GM23248 (cell line): ENCODE measurements around the gene ERGIC1. TPM values are rescaled to one million over a fixed set of nuclear protein-coding genes. Genes with fewer than 3 reads are reported as not detected.

ENCODE experiments used
- DNase-seq: peaks from one replicate; pipeline ENCODE4 v3.0.0-alpha.2; 2015
- H2AFZ ChIP-seq: fragments of 200-600 bp; sonication (generic); 2 replicates; pipeline ENCODE4 v1.6.1; 2016; ENCODE audit warnings: antibody characterized with exemption
- H3F3A ChIP-seq: fragments of 200-600 bp; sonication (generic); 2 replicates; pipeline ENCODE4 v1.6.1; 2016; ENCODE audit warnings: mild to moderate bottlenecking, antibody characterized with exemption, mixed run types; ENCODE audit not compliant: insufficient read depth
- H3K27ac ChIP-seq: fragments of 200-600 bp; sonication (generic); 2 replicates; pipeline ENCODE4 v1.5.1; 2016; ENCODE audit warnings: mild to moderate bottlenecking
- H3K27me3 ChIP-seq: fragments of 200-600 bp; sonication (generic); replicated peaks from 2 replicates; pipeline ENCODE4 v1.6.1; 2016; ENCODE audit warnings: mild to moderate bottlenecking; ENCODE audit not compliant: insufficient read depth
- H3K36me3 ChIP-seq: fragments of 200-600 bp; sonication (generic); 2 replicates; pipeline ENCODE4 v1.6.1; 2016; ENCODE audit warnings: low read depth, mild to moderate bottlenecking
- H3K4me1 ChIP-seq: fragments of 200-600 bp; sonication (generic); 2 replicates; pipeline ENCODE4 v1.6.1; 2016; ENCODE audit warnings: mild to moderate bottlenecking; ENCODE audit not compliant: insufficient read depth
- H3K4me2 ChIP-seq: fragments of 200-600 bp; sonication (generic); one replicate; pipeline ENCODE4 v1.6.1; 2016; ENCODE audit warnings: mild to moderate bottlenecking; ENCODE audit not compliant: unreplicated experiment
- H3K4me3 ChIP-seq: fragments of 200-600 bp; sonication (generic); 2 replicates; pipeline ENCODE4 v1.5.1; 2016; ENCODE audit warnings: mild to moderate bottlenecking
- H3K79me2 ChIP-seq: fragments of 200-600 bp; sonication (generic); 2 replicates; pipeline ENCODE4 v1.6.1; 2016; ENCODE audit warnings: mild to moderate bottlenecking; ENCODE audit not compliant: insufficient read depth
- H3K9ac ChIP-seq: fragments of 200-600 bp; sonication (generic); 2 replicates; pipeline ENCODE4 v1.6.1; 2016; ENCODE audit warnings: mild to moderate bottlenecking
- H3K9me2 ChIP-seq: fragments of 200-600 bp; sonication (generic); 2 replicates; pipeline ENCODE4 v1.6.1; 2016; ENCODE audit warnings: mixed run types, mild to moderate bottlenecking, moderate library complexity; ENCODE audit not compliant: insufficient read depth
- H3K9me3 ChIP-seq: fragments of 200-600 bp; sonication (generic); one replicate; pipeline ENCODE4 v1.6.1; 2017; ENCODE audit warnings: low read depth
- H4K20me1 ChIP-seq: fragments of 200-600 bp; sonication (generic); 2 replicates; pipeline ENCODE4 v1.6.0; 2016; ENCODE audit not compliant: insufficient read depth
- EZH2 ChIP-seq: fragments of 200-600 bp; sonication (generic); IDR thresholded peaks from 2 replicates; pipeline ENCODE4 v1.6.1; 2018; ENCODE audit warnings: antibody characterized with exemption, mild to moderate bottlenecking; ENCODE audit not compliant: insufficient read depth, poor library complexity, severe bottlenecking
- EZH2phosphoT487 ChIP-seq: fragments of 200-600 bp; sonication (generic); IDR thresholded peaks from 2 replicates; pipeline ENCODE4 v1.6.1; 2018; ENCODE audit warnings: antibody characterized with exemption, moderate library complexity, mild to moderate bottlenecking, low read depth; ENCODE audit not compliant: insufficient read depth
- WGBS, 2 experiments: methylation state at CpG; one replicate each; pipeline ENCODE4 v1.1.6; 2015 to 2017; ENCODE audit warnings: low lambda C conversion rate in 2 of 2, low coverage in 1 of 2; ENCODE audit errors: missing lambda C conversion rate in 2 of 2; 5-methylcytosine and 5-hydroxymethylcytosine counted together
- in situ Hi-C: fragments of 300-500 bp; cut with MboI; formaldehyde crosslinking; loops from 2 replicates; pipeline ENCODE4 v1.15.0; 2020
- polyA plus RNA-seq: library from polyadenylated mRNA; unstranded; fragments of >200 nt; fragmentation: Nextera tagmentation; extraction: Ambion mirVana; gene quantifications from 2 replicates; pipeline ENCODE4 v1.2.1, GENCODE V29; 2016
- total RNA-seq: library from RNA; depleted of rRNA; stranded (reverse); fragments of >200 nt; shearing (Covaris generic); gene quantifications from 2 replicates; pipeline ENCODE4 v1.2.3, GENCODE V29; 2014

The ERGIC1 gene
- total and polyA plus RNA-seq, 2 experiments from 2014 or later: 66.4 to 235 TPM

- DNase-seq: no peak
- Histone ChIP-seq H3K27me3 (no peaks in the 10 kb centered on the region), H3K4me3 (no peak overlapping the region), H3K4me1 (peaks cover 41% of the 10 kb centered on the region), H3K9me2 (no peaks in the 10 kb centered on the region), H3K27ac (no peak overlapping the region), H2AFZ (no peak overlapping the region), H3K36me3 (no peaks in the 10 kb centered on the region), H3K9me3 (no peaks in the 10 kb centered on the region), H3K4me2 (no peak overlapping the region), H4K20me1 (no peaks in the 10 kb centered on the region), H3K9ac (no peak overlapping the region), H3K79me2 (0 out of 2 replicates have a peak, but pooled peaks cover 7% of the 10 kb centered on the region), H3F3A (peaks cover 45% of the 10 kb centered on the region)
- TF ChIP-seq EZH2: no peak
- TF ChIP-seq EZH2phosphoT487: no peak
- WGBS, 2 experiments: 87% methylated on average over 3 of the region's 3 CpGs
- in situ Hi-C loops: loop anchor here (25.0 kb wide), 1 partner anchor 487 kb away; the partner anchor contains the start of gene SH3PXD2B
Observed at GRCh38 chr5:172949426-172949825, 115.4 kb downstream of the ERGIC1 start.

- no peaks in the 10 kb centered on the region for H3K9me2 ChIP-seq
- peak overlapping the region; percentile 99; the same call in 1 of the 2 replicates for H3K27ac ChIP-seq
- H2AFZ ChIP-seq: no peak overlapping the region
- H3K4me2 ChIP-seq: no peak overlapping the region
- no peaks in the 10 kb centered on the region for H4K20me1 ChIP-seq
- no peaks in the 10 kb centered on the region for H3K27me3 ChIP-seq
- 0 out of 2 replicates have a peak, but pooled peaks cover 7% of the 10 kb centered on the region for H3K79me2 ChIP-seq
- in situ Hi-C loops: no loop called here
- no peak overlapping the region for H3K9ac ChIP-seq
- peaks cover 41% of the 10 kb centered on the region for H3K4me1 ChIP-seq
- H3K4me3 ChIP-seq: no peak overlapping the region
- no peaks in the 10 kb centered on the region for H3K9me3 ChIP-seq
- WGBS, 2 experiments: 91 to 93% methylated on average over 11 to 12 of the region's 12 CpGs
- peaks cover 46% of the 10 kb centered on the region for H3F3A ChIP-seq
- no peak for DNase-seq
- no peak for TF ChIP-seq EZH2
- no peak for TF ChIP-seq EZH2phosphoT487
- no peaks in the 10 kb centered on the region for H3K36me3 ChIP-seq
Observed at GRCh38 chr5:172950176-172950965, 116.3 kb downstream of the ERGIC1 start.

DNA sequence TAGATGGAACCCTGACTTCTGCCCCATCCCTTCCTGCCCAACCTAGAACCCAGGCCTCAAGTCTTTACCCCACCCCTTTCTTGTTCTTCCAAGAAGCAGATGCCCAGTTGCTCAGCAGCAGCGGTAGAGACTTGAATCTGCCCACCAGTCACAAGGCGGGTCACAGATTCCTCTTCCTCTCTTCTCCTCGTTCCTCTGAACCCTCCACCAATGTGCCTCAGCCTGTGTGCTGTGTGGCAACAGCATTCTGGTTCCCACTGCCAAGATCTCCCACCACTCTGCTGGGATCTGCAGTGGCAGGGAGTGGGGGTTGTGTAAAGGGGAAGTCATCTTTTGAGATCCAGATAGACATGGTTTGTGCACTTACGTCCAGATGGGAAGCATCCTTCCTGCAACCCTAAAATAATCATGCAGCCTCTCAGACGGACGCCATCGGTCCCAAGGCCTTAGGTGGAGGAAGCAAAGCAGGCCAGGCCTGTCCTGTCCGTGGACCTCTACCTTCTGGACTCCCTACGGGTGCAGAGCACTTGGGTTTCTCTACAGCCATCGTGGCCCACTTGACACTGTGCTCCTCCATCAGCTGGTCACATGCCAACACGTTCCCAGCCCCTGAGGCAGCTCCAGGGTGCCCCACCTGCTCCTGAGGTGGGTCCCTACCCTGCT lies 117.5 kb downstream of the ERGIC1 start:
- no peaks in the 10 kb centered on the region for H4K20me1 ChIP-seq
- H3K79me2 ChIP-seq: 0 out of 2 replicates have a peak, but pooled peaks cover 6% of the 10 kb centered on the region
- no peaks in the 10 kb centered on the region for H3K36me3 ChIP-seq
- peak overlapping the region; percentile 99 for H3K27ac ChIP-seq
- no peaks in the 10 kb centered on the region for H3K9me3 ChIP-seq
- no peaks in the 10 kb centered on the region for H3K27me3 ChIP-seq
- H3K4me2 ChIP-seq: peak overlapping the region; percentile 22
- DNase-seq: no peak
- peak overlapping the region; percentile 44 for H3K9ac ChIP-seq
- H3K9me2 ChIP-seq: no peaks in the 10 kb centered on the region
- H2AFZ ChIP-seq: no peak overlapping the region
- no peak overlapping the region for H3K4me3 ChIP-seq
- WGBS, 2 experiments: 72 to 73% methylated on average over 11 of the region's 11 CpGs
- peaks cover 49% of the 10 kb centered on the region for H3K4me1 ChIP-seq
- H3F3A ChIP-seq: peaks cover 54% of the 10 kb centered on the region
- in situ Hi-C loops: no loop called here
- TF ChIP-seq EZH2: no peak
- TF ChIP-seq EZH2phosphoT487: no peak

- Histone ChIP-seq H4K20me1 (no peaks in the 10 kb centered on the region), H3K27ac (peak overlapping the region; percentile 99), H3K27me3 (no peaks in the 10 kb centered on the region), H3K9ac (peak overlapping the region; percentile 58), H2AFZ (no peak overlapping the region), H3K9me3 (no peaks in the 10 kb centered on the region), H3K9me2 (no peaks in the 10 kb centered on the region), H3F3A (peaks cover 60% of the 10 kb centered on the region), H3K4me2 (peak overlapping the region; percentile 22), H3K79me2 (0 out of 2 replicates have a peak, but pooled peaks cover 7% of the 10 kb centered on the region), H3K4me1 (peaks cover 49% of the 10 kb centered on the region), H3K36me3 (no peaks in the 10 kb centered on the region), H3K4me3 (no peak overlapping the region)
- 23 to 27% methylated on average over 4 of the region's 4 CpGs for WGBS, 2 experiments
- in situ Hi-C loops: no loop called here
- TF ChIP-seq EZH2 (no peak), EZH2phosphoT487 (no peak)
- DNase-seq: peak; percentile 73
Observed at GRCh38 chr5:172952034-172952511, 118.0 kb downstream of the ERGIC1 start.
